HG02588 (cell line): Measurements from ENCODE around the gene BOK.
"Not testable (repeated sequence)": the region's sequence is repeated elsewhere in the genome, so short reads cannot be mapped to it uniquely, and the experiment has no call there.

ENCODE experiments used
- ATAC-seq: cut with Tn5 transposase; IDR thresholded peaks from one replicate; pipeline ENCODE4 v1.9.1; 2021; ENCODE audit warnings: mild to moderate bottlenecking, moderate library complexity; ENCODE audit not compliant: unreplicated experiment

The BOK gene

DNA sequence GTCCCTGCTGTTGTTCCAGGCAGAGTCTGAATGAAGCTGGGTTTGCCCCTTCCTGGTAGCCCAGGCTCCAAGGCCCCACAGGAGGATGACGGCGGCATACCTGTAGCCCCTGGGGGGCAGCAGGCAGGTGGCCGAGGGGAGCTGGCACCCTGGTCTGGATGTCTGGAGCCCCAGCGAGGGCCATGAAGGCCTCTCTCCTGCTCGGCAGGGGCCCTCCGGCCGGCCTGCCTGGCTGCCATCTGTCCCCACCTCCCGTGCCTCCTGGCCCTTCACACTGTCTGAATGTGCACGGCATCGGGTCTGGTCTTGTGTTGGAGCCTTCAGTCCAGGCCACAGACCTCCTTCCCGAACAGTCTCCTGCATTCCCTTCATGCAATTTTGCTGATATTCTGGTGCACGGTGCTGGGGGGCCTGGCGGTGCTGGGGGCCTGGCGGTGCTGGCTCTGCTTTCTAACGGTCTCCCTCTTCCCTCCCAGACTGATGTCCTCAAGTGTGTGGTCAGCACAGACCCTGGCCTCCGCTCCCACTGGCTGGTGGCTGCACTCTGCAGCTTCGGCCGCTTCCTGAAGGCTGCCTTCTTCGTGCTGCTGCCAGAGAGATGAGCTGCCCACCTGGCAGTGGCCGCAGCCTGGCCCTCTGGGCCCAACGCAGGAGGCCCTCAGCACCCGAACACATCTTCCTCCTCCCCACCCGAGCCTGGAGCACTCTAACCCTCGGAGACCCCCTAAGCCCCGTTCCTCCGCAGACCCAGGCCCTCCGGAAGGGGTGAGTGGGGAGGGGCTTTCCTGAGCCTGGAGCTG lies 13.5 kb downstream of the BOK start:
- ATAC-seq, result no peak

DNA sequence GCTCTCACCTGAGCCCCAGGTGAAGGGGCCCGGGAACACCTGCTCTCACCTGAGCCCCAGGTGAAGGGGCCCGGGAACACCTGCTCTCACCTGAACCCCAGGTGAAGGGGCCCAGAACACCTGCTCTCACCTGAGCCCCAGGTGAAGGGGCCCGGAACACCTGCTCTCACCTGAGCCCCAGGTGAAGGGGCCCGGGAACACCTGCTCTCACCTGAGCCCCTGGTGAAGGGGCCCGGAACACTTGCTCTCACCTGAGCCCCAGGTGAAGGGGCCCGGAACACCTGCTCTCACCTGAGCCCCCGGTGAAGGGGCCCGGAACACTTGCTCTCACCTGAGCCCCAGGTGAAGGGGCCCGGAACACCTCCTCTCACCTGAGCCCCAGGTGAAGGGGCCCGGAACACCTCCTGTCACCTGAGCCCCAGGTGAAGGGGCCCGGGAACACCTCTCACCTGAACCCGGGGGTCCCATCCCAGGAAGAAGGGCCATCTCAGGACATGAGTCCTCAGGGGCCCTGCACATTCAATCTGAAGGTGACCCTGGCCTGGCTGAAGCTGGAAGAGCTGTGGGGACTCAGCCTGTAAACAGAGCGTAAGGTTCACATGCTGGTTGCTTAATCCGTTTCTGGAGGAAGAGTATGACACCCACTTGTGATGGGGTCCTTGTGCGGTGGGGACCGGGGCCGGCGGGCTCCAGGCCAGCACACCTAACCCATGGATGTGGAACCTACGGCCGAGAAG lies 14.5 kb downstream of the BOK start:
- not testable (repeated sequence) for ATAC-seq

DNA sequence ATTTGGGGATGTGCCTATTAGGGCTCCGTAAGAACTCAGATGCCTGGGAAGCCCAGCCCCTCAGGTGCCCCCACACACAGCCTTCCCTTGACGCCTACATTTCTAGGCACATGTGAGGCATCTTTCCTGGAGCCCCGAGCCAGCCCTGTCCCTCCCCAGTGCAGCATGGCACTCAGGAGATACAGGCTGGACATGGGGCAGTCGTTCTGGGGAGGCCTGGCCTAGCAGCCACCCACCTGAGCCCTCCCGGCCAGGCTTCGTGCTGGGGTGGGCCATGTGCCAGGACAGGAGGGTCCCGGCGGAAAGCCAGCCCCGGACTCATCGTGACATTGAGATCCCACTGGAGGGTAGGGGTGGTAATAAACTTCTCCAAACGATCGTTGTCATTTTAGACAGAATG lies 15.2 kb downstream of the BOK start:
- ATAC-seq, result no peak

DNA sequence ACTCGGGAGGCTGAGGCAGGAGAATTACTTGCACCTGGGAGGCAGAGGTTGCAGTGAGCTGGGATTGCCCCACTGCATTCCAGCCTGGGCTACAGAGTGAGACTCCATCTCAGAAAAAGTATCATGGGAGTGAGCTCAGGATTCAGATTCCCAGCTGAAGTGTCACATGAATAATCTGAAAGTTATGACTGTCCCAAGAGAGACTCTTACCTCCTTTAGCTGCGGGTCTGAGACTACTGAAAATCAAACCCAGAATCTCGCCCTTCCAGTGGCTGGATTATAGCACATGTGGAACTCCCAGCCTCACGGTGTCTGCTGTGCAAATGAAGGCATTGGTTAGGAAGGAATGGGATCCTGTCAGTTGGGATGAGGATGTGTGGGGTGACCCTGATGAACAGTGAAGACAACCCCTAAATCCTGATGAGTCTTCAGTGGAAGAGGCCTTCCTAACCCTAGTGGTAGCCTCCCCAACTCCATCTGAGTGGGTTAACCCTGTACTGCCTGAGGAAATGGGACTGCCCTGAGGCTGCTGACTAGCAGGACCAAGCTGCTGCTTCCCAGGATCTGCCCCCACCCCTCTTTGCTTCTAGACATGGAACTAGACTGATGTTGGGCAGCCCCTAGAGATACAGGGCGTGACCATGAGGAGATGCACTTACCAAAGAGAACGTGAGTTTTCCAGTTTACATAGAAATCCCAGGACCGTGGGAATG lies 16.5 kb downstream of the BOK start:
- no peak for ATAC-seq

DNA sequence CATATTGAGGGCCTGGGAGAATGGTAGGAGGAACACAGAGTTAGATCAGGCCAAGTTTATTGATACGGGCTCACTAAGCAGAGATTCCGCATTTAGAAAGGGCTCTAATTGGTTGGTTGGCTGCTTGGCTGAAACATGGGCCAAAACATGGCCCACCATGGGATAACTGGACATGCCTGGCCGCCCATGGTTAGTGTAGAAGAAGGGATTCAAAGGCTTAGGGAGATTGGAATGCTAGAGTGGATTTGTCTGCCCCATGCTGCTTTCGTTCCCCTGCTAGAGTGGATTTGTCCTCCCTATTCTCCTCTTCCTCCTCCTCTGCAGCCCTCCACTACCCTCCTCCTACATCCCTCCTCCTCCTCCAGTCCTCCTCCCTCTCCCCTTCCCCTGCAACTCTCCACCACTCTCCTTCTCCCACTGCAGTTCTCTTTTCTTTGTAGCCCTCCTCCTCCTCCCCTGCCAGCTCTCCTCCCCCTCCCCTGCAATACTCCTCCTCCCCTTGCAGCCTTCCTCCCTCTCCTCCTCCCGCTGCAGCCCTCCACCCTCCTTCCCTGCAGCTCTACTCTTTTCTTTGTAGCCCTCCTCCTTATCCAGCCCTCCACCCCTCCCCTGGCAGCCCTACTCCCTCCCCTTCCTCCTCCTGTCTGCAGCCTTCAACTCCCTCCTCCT lies 17.2 kb downstream of the BOK start:
- no peak for ATAC-seq

DNA sequence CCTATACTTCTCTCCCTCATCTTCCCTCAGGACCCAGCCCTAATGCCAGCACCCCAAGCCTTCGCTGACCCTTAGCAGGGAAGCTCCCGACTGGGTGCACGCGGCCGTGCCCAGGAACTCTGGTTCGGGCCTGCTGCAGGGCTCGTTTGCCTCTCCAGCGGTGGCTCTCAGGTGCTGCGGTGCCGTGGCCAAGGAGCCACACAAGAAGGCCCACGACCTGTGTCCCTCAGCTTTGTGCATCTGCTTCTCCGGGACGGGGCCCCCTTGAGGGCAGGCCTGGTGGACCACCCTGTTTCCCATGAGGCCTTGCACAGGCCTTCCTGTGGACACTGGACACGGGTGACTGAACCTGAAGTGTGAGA lies 17.7 kb downstream of the BOK start:
- ATAC-seq, result no peak

DNA sequence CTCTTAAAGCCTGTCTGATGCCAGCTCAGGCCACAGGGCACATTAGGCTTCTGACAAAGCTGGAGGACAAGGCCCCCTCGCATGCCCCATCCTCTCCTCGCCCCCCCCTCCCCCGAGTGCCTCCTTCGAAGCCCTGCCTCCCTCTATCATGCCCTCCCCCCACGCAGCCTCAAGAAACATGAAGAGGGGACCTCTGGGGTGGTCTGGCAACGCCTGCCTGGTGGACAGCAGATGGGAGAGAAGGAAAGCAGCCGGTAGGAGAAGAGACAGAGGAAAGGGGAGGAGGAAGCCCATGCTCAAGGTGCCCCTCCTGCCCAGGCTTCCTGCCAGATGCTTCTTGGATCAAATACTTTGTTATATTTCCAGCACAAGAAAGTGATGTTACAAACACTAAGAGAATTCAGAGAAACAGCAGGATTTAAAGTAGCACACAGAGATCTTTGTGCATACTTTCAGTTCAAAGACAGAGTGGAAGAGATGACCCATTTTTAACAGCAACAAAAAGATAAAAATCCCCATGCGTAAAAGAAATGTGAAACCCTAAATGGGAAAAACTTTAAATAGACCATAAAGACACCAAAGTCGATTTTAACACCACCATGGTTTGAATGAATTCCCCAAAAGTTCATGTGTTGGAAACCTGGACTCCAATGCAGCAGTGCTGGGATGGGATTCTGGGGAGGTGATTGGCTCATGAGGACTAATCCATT lies 19.0 kb downstream of the BOK start:
- no peak for ATAC-seq

DNA sequence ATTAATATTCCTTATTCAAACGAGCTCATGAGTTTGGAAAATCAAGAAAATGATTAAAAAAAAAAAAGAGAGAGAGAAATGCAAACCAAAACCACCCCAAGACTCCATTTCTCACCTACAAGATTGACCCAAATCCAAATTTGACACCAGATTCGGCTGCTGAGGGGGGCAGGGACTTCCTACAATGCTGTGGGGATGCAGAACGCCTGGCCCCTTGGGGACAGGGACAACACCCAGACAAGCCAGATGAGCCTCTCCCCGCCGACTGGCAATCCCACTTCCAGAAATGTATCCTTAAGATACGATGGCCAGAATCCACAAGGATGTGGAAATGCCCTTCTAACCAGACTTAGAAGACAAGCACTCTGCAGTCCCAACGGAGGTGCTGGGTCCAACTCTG lies 20.7 kb downstream of the BOK start:
- no peak for ATAC-seq

DNA sequence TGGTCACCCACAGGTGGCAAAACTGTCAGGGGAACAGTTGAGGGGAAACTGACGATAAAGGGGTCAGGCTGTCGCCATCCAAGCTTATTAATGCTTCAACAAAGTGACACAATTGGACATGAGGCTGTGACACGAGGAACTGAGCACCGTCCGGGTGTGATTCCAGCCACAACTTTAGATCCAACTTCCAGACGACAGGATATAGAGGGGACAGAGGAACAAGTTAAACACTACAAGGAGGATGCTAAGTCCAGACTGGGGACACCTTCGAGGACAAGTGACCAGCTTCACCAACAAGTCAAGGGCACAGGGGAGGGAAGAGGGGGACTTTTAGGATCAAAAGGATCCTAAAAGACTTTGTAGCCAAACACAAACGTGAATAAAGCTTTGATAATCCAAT lies 23.8 kb downstream of the BOK start:
- no peak for ATAC-seq

DNA sequence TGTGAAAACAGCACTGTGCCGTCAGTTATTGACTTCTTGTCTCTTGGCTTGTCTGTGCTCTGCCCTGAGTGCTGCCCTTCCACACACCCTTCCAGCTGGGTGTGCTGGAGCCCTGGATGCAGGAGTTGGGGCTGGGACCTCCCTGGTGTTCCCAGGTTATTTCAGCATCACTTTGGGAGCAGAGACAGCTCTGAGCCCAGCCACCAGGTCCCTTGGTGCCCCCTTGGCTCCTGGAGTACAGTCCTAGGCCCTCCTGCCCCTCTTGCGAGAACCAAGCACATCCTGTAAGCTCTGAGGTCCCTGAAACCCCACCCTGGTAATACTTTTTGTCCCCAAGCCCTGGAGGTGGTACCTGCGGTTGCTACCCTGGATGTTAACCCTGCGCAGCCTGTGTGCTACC lies 24.3 kb downstream of the BOK start:
- no peak for ATAC-seq

DNA sequence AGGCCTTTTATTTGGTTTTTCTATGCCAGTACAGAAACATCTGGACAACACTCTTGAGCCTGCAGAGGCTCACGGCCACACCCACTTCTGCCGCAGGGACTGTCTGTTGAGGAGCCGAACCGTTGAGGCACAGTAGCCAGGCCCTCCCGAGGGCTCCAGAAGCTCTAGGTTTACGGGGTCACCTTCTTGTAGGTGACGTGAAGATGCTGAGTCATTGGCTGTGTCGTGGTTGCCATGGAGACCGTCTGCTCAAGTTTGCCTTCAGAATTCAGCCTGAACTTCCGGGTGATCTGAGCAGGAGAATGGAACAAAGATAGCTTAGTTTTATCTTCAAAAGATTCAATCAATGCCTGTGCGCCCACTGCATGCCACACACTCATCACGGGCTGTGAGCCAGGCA lies 25.9 kb downstream of the BOK start:
- no peak for ATAC-seq

DNA sequence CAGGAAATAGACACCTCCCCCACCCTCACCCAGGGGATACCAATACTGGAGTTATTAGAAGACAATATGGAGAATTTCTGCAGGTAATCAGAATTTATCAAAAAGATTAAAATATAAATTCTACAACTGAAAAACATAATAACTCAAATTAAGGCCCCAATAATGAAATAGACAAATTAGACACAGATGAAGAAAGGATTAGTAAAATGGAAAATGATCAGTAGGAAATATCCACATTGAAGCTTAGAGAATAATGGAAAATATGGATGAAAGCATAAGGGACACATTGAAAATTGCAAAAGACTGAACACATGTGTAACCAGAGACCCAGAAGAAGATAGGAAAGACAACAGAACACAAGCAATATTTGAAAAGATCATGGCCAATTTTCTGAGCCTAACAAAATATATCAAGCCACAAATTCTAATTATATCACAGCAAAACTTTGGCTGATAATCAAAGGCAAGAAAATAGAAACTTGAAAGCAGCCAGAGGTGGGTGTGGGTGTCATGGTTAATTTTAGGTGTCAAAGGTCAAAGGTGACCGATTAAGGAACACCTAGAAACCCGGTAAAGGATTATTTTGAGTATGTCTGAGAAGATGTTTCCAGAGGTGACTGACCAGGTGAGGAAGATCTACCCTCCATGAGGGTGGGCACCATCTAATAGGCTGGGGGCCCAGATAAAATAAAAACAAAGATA lies 28.2 kb downstream of the BOK start:
- no peak for ATAC-seq

DNA sequence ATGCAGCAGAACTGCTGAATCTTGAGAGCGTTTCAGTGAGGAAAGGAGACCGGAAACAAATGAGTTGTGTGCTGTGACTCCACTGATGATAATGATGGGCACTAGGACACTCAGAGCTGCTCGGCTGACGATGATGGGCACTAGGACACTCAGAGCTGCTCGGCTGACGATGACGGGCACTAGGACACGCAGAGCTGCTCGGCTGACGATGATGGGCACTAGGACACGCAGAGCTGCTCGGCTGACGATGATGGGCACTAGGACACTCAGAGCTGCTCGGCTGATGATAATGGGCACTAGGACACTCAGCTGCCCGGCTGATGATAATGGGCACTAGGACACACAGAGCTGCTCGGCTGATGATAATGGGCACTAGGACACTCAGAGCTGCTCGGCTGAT lies 31.3 kb downstream of the BOK start:
- ATAC-seq, result not testable (repeated sequence)

DNA sequence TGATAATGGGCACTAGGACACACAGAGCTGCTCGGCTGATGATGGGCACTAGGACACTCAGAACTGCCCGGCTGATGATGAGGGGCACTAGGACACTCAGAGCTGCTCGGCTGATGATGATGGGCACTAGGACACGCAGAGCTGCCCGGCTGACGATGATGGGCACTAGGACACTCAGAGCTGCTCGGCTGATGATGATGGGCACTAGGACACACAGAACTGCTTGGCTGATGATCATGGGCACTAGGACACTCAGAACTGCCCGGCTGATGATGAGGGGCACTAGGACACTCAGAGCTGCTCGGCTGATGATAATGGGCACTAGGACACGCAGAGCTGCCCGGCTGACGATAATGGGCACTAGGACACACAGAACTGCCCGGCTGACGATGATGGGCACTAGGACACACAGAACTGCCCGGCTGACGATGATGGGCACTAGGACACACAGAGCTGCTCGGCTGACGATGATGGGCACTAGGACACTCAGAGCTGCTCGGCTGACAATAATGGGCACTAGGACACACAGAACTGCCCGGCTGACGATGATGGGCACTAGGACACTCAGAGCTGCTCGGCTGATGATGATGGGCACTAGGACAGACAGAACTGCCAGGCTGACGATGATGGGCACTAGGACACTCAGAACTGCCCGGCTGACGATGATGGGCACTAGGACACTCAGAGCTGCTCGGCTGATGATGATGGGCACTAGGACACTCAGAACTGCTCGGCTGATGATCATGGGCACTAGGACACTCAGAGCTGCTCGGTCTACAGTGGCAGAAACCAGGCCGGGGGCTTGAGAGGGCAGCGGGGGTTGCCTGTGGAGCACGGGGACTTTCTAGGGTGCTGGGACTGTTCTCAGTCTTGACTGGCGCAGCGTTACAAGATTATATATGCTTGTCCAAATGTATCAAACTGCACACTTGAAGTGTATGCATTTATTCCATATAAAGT lies 32.2 kb downstream of the BOK start:
- not testable (repeated sequence) for ATAC-seq

DNA sequence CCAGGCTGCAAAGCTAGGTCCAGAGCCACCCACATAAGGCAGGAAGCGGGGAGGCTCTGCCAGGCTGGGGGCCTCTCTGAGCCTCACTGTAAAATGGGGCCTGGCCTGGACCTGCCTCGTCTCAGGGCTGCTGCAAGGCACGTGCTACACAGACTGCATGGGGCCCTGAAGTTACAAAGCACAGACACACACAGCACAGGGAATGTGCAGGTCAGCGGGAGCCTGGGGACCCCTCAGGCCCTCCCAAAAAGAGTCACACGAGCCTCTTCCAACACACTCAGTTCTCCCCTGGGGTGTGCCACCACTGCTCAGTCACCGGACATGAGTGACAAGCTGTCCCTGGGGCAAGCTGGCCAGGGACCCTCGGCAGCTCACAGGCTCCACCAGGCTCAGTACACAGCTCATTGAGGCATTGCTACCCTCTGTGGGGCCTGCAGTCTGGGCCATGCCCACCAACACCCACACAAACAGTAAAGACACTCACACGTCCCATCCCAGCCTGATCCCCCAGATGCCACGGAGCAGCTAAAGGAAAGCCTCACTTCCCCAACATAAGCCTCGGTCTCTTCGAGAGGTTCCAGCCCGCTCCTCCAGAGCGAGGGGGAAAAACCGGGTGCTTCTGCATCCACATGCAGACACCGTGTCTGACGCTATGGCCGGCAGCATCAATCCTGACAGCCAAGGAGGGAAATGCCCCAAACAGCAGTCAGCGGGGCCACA lies 33.7 kb downstream of the BOK start:
- ATAC-seq, result no peak

DNA sequence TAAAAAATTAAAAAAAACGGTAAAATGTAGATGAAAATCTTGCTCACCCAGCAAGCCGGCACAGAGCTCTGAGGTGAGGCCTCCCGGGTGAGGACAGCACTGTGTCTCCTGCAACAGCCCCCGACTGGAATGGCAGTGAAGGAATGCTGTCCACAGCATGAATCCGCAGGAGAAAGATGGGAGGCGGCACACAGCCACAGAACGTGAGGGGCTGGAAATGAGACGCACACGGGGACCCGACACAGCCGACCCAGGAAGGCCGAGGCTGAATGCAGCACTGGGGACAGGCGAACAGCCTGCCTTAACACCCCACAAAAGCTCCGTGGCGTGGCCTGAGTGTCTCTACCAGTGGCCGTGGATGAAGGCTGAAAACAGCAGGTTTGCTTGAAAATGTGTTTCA lies 34.7 kb downstream of the BOK start:
- no peak for ATAC-seq

DNA sequence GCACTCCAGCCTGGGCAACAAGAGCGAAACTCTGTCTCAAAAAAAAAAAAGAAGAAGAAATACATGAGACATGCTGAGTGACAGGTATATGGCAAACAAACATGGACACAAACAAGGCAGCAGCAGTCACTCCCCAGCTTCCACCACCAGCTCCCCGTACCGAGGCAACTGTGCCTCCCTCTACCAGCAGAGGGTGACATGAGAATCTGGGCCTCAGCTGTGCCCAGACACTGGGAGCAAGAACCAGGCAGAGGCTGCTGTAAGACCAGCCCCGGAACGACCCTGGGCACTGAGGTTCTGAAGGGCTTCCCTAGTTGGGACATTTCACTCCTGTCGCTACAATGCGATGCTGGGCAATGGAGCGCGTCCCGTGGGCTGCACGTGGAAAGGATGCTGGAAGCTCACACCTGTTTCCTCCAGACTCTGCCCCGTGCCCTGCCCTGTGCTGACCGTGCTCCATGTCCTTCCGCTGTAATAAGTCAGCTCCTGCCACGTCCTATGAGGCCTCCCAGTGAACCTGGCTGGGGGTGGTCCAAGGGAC lies 37.1 kb downstream of the BOK start:
- ATAC-seq, result no peak

DNA sequence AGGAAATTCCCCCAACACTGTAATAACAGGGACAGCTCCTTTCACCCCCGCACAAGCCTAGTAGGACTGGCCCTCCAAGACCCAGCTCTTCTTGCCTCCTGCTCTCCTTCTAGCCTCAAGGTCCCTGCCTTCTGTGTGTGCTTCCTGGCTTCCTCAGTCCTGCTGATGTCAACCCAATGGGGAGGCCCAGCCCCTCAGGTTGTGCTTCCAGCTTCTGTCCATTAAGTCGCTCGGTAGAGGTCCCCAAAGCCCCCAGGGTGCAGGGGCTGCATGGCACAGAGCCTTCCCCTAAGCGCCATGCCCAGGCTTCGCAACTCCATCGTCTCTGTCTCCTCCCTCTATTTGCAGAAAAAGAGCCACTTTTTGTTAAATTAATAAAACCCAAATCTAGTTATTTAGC lies 39.0 kb downstream of the BOK start:
- no peak for ATAC-seq
